HG03280 (cell line): Measurements from ENCODE around the gene TMEM176B.

Experiments
- ATAC-seq: cut with Tn5 transposase; IDR thresholded peaks from one replicate; pipeline ENCODE4 v1.9.1; 2021; ENCODE audit warnings: mild to moderate bottlenecking, moderate library complexity; ENCODE audit not compliant: unreplicated experiment

TMEM176B gene

DNA sequence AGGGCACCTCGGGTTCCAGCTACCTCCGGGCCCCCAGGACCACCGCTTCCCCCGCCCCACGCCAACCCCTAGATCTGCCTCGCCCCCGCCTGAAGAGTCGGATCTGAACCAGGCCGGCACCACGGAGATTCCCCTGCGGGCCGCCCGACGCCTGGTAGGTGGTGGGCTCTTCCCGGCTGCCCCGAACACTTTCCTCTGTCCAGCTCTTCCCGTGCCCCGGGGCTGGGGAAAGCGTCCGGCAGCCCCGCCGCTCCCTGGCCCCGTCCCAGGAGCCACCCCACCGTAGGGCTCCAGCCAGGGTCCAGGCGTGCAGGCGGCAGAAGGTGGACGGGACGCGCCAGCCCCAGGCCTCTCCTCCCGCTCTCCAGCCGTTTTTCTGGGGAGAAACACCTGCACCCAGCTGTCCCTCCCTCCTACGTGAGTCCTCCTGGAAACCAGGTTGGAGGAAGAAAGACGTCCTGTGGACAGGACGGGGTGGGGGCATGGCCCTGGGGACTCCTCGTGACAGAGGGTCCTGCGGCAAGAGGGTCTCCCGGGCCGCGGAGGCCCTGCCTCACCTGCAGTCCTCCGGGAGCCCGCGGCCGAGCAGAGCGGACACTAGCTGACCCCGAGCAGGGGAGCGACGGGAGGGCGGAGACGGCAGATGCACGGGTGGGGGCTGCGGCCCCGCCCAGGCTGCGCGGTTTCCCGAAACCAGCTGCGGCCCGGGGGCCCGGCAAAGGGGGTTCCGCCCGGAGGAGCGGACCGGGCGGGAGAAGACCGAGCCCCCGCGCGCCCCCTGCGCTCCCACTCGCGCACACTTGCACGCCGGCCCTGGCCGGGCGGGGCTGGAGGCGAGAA lies at the start of gene TMEM176B:
TMEM176B (minus strand) TSS at position 624 of the 840 bp plus-strand sequence. CDS start 3,795 bp downstream, outside the sequence.
- ATAC-seq: no peak

DNA sequence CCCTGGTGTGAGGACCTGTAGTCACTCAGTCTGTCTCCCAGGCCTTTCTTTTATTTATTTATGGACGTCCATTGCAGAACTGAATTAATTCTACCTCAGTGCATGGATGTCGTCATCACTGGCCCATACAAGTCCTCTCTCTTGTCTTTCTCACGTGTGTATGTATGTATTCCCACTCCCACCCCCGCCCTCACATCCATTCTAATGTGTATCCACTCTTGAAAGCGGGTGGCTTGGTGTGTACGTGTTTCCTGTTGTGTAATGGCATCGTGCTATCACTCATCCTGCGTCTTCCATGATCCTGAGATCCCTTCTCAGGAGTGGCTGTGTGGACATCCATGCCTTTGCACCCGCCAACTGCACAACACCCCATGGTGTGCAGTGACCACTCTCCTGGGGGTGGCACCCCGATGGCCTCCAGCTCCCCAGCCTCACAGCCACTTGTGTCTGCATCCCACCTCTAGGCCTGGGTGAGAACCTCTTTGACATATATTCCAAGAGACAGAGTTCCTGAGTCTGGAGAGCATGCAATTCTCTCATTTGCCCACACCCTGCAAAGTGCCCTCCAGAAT lies 49.1 kb upstream of the TMEM176B start:
- ATAC-seq: no peak

DNA sequence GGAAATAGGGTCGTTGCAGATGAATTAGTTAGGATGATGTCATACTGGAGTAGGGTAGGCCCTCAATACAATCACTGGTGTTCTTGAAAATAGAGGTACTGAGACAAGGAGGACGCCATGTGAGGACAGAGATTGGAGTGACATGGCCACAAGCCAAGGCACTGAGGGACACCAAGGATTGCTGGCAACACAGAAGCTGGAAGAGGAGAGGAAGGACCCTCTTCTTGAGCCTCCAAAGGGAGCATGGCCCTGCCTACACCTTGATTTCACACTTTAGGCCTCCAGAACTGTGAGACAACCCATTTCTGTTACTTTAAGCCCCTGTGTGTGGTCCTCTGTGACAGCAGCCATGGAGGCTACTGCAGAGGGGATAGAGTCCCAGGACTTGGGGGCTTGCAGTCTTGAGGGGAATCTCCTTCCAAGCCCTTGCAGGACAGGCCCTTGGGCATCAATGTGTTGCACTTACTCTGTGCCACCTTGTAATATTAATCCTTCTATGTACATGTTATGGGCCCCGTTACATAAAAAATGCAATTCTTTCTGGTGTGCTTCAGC lies 48.5 kb upstream of the TMEM176B start:
- ATAC-seq: no peak

DNA sequence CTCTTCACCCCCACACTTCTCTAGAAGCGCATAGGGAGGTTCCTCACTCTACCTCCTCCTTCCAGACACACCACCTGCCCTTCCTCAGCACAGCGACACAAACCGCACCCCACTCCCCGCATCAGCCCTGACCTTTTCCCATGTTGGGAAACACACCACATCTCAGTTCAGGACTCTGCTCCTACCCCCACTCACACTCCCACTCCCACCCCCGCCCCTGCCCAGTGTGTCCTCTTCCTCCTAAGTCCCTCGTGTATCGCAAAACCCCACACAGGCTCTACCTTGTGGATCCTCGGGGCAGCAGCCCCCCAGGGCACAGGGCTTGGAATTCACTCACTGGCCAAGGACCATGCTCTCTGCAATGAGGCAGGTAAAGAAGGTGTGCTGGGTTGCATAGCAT lies 47.9 kb upstream of the TMEM176B start:
- no peak for ATAC-seq

DNA sequence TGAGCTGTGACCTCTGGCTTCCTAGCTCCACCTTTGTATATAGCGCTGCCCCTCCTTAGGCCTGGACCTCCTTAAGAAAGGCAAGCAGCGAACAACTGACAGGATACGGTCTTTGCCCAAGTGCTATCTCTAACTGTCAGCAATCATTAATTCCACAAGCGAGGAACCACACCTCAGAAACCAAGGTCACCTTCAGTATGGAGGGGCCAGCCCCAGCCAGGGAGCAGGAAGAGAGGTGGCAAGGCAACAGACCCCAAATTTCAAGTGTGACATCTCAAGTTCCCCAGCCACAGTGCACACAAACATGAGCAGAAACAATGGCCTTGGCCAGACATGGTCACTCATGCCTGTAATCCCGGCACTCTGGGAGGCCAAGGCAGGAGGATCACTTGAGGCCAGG lies 47.4 kb upstream of the TMEM176B start:
- ATAC-seq: no peak

DNA sequence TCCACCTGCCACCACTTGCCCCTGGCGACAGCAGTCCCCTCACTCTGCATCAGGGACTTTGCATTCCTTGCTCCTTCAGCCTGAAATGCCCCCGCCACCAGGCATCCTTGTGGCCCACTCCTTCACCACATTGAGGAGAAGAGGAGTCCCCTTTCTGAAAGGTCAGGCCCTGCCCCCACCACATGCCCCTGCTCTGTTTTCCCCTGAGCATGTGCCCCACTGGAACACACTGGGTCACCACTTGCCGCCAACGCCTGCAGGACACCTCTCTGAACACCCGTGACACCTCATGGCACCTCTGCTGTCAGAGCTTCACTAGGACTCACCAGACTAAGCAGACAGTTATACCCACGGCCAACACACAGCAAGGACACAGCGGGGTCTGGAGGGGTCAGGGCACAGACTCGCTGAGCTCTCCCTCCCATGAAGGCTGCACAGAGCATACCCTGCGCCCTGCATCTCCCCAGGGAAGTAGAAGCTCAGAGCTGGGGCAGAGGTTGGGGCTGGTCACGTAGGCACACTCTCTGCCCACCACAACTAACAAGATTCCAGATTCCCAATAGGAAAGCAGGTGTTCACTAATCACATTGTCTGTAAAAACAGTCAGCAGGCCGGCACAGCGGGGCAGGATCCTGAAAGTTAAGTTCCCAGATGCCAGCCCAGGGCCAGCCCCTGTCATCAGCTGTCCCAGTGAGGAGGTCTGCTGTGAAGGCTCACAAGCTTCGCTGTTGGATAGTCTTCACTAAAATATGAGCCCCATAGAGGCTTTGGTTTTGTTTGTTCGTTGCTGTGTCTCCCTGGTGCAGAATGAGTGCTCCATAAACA lies 46.3 kb upstream of the TMEM176B start:
- ATAC-seq: no peak

DNA sequence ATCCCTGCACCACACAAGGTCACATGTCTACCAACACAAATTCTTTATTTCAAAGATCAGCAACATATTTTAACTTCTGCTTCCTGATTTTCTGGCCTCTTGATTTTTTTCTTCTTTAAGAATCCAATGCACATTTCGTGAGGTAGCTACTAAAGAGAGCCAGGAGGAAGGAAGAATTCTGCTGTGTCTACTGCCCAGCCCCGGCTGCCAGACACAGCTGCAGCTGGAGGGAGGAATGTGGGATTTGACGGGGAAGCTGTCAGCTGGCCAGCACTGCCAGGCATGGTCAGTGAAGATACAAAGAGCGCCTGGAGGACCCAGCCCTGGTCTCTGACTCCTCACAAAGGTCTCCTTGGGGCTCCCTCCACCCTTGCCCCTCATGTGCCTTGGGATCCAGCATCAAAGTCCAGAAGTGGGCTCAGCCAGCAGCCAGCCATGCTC lies 45.3 kb upstream of the TMEM176B start:
- no peak for ATAC-seq

DNA sequence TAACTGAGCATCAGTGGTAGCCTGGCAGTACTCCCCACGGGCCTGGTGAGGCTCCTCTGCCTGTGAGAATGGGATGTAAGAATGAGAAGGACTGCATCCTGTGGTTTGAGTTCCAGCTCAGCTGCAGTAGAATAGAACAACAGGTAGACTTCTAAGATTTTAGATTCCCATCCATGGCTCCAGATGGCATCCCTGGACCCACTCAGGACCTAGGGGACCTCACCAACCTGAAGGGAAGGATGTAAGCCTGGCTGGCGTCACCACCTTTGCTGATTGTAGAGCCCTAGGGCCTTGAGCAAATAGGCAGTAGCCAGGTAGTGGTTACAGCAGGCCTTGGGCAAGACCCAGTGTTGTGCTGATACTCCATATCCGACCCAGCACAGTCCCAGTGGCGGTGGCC lies 42.6 kb upstream of the TMEM176B start:
- no peak for ATAC-seq

DNA sequence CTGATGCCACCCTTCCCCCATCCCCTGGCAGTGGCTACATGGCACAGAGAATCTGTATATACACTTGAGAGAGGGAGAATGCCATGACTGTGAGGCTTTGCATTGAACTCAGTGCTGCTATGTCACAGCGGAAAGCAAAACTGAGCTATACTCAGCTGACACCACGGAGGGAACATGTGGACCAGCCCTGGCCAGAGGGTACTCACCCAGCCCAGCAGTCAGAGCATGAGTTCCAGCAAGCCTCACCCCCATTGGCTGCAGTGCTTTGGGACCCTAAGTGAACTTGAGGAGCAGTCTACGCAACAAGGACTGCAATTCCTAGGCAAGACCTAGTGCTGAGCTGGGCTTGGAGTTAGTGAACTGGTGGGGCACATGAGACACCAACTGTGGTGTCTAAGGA lies 41.9 kb upstream of the TMEM176B start:
- no peak for ATAC-seq

DNA sequence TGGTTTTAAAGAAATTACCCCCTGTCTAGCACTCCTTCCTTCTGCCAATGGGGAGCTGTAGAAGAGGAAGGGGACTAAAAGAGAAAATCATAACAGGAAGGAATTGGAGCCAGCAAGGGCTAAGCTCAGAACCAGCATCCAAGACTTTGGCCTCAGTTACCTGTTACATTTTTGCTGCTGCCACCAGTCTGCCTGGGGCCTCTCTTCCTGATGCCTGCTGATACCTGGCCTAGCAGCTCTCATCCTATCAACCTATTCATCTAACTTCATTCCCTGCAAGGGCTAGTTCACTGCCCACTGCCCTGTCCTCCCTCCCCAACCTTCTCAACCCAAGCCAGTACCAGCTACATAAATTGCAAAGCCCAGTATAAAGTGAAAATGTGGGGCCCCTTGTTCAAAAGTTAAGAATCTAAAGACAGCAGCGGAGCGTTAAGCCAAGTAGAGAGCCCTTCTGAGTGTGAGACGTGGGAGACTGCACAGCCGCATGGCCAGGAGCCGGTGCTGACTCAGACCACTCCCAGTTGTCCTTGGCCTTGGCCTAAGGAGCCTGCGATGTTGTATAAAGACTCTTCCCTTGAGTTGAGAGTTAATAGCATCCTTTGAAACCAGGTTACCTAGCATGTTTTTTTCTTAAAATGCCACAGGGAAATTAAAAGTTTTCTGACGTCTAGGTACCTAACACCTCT lies 38.9 kb upstream of the TMEM176B start:
- no peak for ATAC-seq

DNA sequence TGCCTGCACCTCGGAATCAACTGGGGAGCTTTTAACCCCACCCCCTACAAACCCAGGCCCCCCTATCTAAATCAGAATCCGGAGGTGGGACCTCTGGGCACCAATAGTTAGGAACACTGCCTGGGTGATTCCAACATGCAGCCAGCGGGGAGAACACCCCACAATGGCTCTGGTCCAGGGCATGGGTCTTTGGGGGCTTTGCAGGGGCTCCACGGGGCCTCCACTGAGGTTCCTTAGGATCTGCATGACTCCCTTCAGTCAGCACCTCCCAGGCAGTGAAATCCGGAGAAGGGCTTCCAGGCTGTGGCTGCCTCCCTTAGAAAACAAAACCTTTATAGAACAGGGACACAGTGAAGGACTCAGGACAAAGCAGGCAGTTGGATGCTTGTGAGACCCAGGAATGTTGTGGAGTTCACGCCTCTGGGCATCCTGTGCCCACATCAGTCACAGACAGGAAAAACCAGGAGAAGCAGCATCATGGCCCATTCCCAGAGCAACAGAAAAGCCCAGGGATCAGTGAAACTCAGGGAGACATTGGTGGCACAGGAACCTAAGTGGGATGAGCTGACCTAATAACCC lies 35.6 kb upstream of the TMEM176B start:
- ATAC-seq: no peak

DNA sequence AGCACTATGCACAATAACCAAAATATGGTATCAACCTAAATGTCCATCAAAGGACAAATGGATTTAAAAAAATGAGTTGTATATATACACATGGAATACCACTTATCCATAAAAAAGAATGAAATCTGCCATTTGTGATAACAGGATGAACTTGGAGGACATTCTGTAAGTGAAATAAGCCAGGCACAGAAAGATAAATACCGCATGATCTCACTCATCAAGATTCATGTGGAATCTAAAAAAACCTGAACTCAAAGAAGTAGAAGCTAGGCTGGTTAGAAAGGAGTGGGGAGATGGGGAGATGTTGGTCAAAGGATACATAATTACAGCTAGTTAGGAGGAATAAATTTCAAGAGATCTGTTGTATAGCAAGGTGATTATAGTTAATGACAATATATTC lies 34.9 kb upstream of the TMEM176B start:
- no peak for ATAC-seq

DNA sequence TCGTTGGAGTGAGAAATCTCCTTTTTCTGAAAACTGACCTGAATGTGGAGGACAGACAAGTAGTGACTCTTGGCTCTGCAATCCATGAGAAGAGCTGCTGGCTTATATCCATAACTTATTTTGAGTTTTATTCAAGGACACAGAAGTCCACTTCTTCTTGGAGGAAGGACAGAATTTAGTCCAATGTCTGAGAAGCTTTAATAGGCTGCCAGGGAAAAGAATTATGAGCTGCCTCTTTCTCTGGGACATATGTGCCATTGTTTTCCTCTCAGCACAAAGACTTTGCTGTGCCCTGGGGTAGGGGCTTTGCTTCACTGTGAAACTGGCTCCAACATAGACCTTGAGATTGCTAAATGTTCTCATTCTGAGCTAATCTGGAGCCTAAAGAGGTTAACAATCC lies 31.7 kb upstream of the TMEM176B start:
- no peak for ATAC-seq

DNA sequence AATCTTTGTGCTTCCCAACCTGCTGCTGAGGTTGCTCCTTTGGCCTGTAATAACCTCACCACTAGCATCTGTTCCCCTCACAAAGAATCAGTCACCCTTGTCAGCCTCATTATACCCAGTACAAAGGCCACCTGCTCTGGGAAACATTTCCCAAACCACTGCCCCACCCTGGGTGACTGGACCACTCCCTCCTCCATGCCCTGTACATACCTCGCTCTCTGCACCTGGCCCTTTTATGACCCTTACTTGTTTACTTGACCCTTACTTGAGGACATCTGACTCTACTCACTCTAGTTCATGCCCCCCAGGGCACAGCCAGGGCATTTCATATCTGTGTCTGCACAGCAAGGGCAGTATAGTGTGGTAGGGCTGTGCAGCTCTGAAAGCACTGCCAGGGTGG lies 30.8 kb upstream of the TMEM176B start:
- ATAC-seq: no peak

DNA sequence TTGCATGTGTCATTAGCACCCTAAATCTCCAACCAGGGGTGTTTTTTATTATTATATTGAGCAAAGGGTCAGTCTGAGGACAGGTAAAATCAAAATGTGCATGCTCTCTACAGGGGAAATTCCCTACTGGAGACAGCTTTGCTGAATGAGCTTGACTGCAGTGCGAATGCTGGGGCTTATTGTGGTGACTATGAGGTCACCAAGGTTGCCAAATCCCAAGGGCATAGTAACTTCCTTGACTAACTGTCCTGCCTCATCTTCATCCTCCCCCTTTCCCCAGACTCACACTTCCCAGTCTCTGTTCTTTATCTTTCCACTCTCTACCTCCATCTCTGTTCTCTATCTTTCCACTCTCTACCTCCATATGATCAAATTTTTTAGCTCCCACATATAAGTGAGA lies 29.3 kb upstream of the TMEM176B start:
- ATAC-seq: no peak

DNA sequence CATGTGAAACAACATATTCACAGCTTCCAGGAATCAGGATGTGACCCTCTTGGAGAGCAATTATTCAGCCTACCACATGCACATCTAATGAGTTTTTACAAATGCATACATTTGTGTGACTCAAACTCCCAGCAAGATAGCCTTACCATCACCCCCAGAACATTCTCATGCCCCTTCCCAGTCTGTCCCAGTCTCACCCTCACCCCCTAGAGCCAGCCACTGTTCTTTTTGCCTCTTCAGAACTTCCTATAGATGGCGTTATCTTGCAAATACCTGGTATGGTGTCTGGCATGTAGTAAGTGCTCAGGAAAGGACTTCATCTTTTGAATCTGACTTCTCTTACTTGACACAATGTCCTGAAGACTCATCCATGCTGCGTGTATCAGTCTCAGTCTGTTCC lies 28.2 kb upstream of the TMEM176B start:
- ATAC-seq: no peak

DNA sequence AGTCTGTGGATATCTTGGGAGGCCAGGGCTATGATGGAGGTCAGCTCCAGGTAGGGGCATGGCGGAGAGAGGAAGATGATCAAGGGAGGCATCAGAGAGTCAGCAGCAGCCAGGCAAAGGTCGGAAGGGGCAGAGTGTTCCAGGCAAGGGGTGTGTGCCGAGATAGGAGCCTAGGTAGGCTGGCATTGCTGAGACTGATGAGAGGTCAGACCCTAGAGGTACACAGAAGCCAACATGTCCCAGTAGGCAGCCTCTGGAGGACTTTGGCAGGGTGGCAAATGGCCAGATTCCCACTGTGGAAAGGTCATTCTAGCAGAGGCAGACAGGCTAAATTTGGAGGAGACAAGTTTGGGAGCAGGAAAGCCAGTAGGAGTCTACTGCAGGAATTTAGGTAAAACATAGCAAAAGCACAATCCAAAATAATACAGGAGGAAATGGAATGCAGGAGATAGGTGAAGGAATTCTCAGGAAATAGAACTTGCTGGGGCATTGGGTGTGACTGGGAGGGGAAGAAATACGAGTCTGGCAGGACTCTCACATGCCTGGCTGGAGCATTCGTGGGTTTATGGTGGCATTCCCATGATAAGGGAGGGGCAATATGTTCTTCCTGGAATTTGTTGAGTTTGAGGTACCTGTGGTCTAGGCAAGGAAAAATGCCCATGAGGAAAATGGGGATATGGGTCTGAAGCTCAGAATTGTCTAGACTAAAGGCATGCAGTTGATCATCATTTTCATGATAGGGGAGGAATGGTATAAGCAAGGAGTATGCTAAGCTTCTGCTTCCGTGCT lies 26.1 kb upstream of the TMEM176B start:
- ATAC-seq: no peak

DNA sequence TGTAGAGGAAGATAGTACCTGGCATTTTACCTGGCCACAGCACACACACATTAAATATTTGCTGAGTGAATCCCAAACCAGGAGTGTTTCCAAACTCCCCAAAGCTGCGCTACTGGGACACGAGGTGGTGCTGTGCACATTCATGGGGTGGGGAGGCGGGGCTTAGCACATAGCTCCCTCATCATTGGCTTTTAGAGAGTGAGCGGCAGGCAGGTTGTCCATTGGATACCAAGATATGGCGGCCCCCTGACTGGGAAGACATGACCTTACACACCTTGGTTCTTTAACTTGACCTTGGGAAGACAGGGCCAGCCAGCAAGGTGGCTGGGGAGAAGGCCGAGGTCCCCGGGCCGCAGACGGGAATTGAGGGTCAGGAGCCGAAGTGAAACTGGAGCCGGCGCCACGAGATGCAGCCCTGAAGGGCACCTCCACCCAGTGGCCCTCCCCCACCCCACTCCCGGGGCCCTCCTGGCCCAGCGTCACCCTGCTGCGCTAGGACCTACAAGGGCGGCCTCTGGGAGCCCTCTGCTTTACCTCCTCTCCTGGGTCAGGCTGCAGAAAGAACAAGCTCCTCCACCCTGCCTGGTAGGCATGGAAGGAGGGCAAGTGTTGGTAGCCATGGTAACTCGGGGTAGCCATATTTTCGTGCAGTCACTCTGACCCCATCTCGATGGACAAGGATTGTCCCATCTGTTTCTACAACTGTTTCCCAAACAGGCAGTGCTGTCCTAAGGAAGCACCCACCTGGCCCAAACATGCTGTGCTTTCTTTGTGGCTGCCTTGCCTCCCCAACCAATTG lies 24.4 kb upstream of the TMEM176B start:
- ATAC-seq: no peak
